HCT116 (cell line): Measurements from ENCODE around the gene COPA. TPM values are rescaled to one million over a fixed set of nuclear protein-coding genes. Genes with fewer than 3 reads are reported as not detected.

ENCODE experiments used
- ATAC-seq: fragments of 200-7000 bp; cut with Tn5 transposase; 2 replicates; pipeline ENCODE4 v1.9.1; 2020; ENCODE audit warnings: mild to moderate bottlenecking, moderate library complexity
- BruUV-seq: library from RNA; stranded (reverse); fragments of 400-500 nt; replicated peaks from 2 replicates; lab custom pipeline; 2021; lab: Mats Ljungman, UMichigan
- CTCF ChIA-PET: fragments of 300-600 bp; sonication (Branson Sonifier 250); formaldehyde crosslinking; loops from one replicate; lab custom pipeline; 2021; ENCODE audit warnings: antibody characterized with exemption; lab: Charles Lee
- POLR2A ChIA-PET: fragments of 300-600, 350-600 bp; sonication (Branson Sonifier 250); formaldehyde crosslinking; loops from one replicate; lab custom pipeline; 2021; ENCODE audit warnings: antibody characterized with exemption; lab: Charles Lee
- RAD21 ChIA-PET, 2 experiments: fragments of 300-600 bp; sonication (Branson Sonifier 250); formaldehyde crosslinking; loops; one replicate each; lab custom pipeline; 2023; ENCODE audit warnings: low total read pairs in 2 of 2; ENCODE audit not compliant: uncharacterized antibody in 2 of 2, unreplicated experiment in 2 of 2, low non-redundant PET in 1 of 2; lab: Charles Lee
- DNase-seq: peaks from one replicate; pipeline ENCODE4 v3.0.0-alpha.2; 2010; ENCODE audit warnings: low read depth, low spot score
- H2AFZ ChIP-seq: fragments of 200-600 bp; shearing (Covaris generic), sonication (generic); 2 replicates; pipeline ENCODE4 v1.6.1; 2017; ENCODE audit warnings: low read depth, mixed run types, mixed read lengths, antibody characterized with exemption, low read length; ENCODE audit not compliant: poor library complexity, severe bottlenecking
- H3K27ac ChIP-seq: 2 replicates; pipeline ENCODE4 v1.5.1; 2012; ENCODE audit warnings: low read depth, low read length
- H3K27me3 ChIP-seq: fragments of 200-600 bp; sonication (generic); 2 replicates; pipeline ENCODE4 v1.6.1; 2016; ENCODE audit warnings: mixed run types, low read length, mixed read lengths; ENCODE audit not compliant: insufficient read depth
- H3K36me3 ChIP-seq, 2 experiments: fragments of 200-500 bp in 1 of 2; fragments of 200-600 bp in 1 of 2; sonication (Bioruptor generic) in 1 of 2; sonication (generic) in 1 of 2; 2 replicates each; pipeline versions ENCODE4 v1.5.1 to v1.6.1; 2014 to 2016; ENCODE audit warnings: low read length in 2 of 2, inconsistent platforms in 1 of 2, mixed read lengths in 1 of 2, mixed run types in 1 of 2; ENCODE audit not compliant: insufficient read depth in 2 of 2, control insufficient read depth in 1 of 2
- H3K4me1 ChIP-seq, 2 experiments: fragments of 200-600 bp in 1 of 2; sonication (generic) in 1 of 2; 2 replicates each; pipeline versions ENCODE4 v1.5.1 to v1.6.1; 2012 to 2017; ENCODE audit warnings: low read length in 2 of 2, inconsistent platforms in 1 of 2, mild to moderate bottlenecking in 1 of 2, mixed read lengths in 1 of 2, mixed run types in 1 of 2, moderate library complexity in 1 of 2; ENCODE audit not compliant: insufficient read depth in 2 of 2, control insufficient read depth in 1 of 2
- H3K4me2 ChIP-seq: fragments of 200-600 bp; sonication (generic); 2 replicates; pipeline ENCODE4 v1.6.1; 2017; ENCODE audit warnings: mixed run types, low read length, mixed read lengths
- H3K4me3 ChIP-seq, 2 experiments: fragments of 200-600 bp in 1 of 2; sonication (generic) in 1 of 2; replicated peaks in 1 of 2; 2 replicates each; pipeline ENCODE4 v1.5.1; 2011 to 2016; ENCODE audit warnings: low read length in 2 of 2, control low read depth in 1 of 2, low read depth in 1 of 2, mild to moderate bottlenecking in 1 of 2, mixed read lengths in 1 of 2, mixed run types in 1 of 2
- H3K79me2 ChIP-seq: fragments of 200-600 bp; sonication (generic); 2 replicates; pipeline ENCODE4 v1.6.1; 2017; ENCODE audit warnings: mild to moderate bottlenecking, mixed run types, low read length, moderate library complexity, mixed read lengths; ENCODE audit not compliant: insufficient read depth
- H3K9ac ChIP-seq: fragments of 200-600 bp; sonication (generic); 2 replicates; pipeline ENCODE4 v1.6.1; 2016; ENCODE audit warnings: low read length, mixed read lengths
- H3K9me2 ChIP-seq: fragments of 200-600 bp; sonication (generic), shearing (Covaris generic); 2 replicates; pipeline ENCODE4 v1.6.1; 2017; ENCODE audit warnings: mixed run types, mild to moderate bottlenecking, moderate library complexity; ENCODE audit not compliant: insufficient read depth
- H3K9me3 ChIP-seq, 2 experiments: fragments of 200-500 bp in 1 of 2; fragments of 200-600 bp in 1 of 2; sonication (Bioruptor generic) in 1 of 2; sonication (generic) in 1 of 2; 2 replicates each; pipeline ENCODE4 v1.6.1; 2014 to 2017; ENCODE audit warnings: low read length in 2 of 2, mixed read lengths in 2 of 2, inconsistent platforms in 1 of 2, low read depth in 1 of 2, mild to moderate bottlenecking in 1 of 2, mixed run types in 1 of 2, moderate library complexity in 1 of 2; ENCODE audit not compliant: control insufficient read depth in 1 of 2, insufficient read depth in 1 of 2
- H4K20me1 ChIP-seq: fragments of 200-600 bp; sonication (generic), shearing (Covaris generic); 2 replicates; pipeline ENCODE4 v1.6.1; 2017; ENCODE audit warnings: mixed run types, mild to moderate bottlenecking, moderate library complexity; ENCODE audit not compliant: insufficient read depth
- CEBPB ChIP-seq: IDR thresholded peaks from 2 replicates; pipeline ENCODE4 v1.6.1; 2012; ENCODE audit warnings: low read depth
- EGR1 ChIP-seq: IDR thresholded peaks from 2 replicates; pipeline ENCODE4 v1.6.1; 2012; ENCODE audit warnings: low read depth
- EZH2 ChIP-seq: fragments of 200-600 bp; sonication (generic); IDR thresholded peaks from 2 replicates; pipeline ENCODE4 v1.6.1; 2017; ENCODE audit warnings: antibody characterized with exemption, mixed run types
- JUND ChIP-seq: IDR thresholded peaks from 2 replicates; pipeline ENCODE4 v1.6.1; 2012
- RAD21 ChIP-seq: IDR thresholded peaks from 2 replicates; pipeline ENCODE4 v1.6.1; 2012; ENCODE audit warnings: low read depth, mild to moderate bottlenecking
- SIN3A ChIP-seq: IDR thresholded peaks from 2 replicates; pipeline ENCODE4 v1.6.1; 2012; ENCODE audit warnings: low read depth
- SP1 ChIP-seq: IDR thresholded peaks from 2 replicates; pipeline ENCODE4 v1.6.1; 2012; ENCODE audit warnings: low read depth
- TCF7L2 ChIP-seq: IDR thresholded peaks from 2 replicates; pipeline ENCODE4 v1.7.0; 2011; ENCODE audit warnings: borderline replicate concordance, inconsistent platforms; ENCODE audit not compliant: insufficient read depth, insufficient read length; ENCODE audit errors: extremely low read depth
- YY1 ChIP-seq: IDR thresholded peaks from 2 replicates; pipeline ENCODE4 v1.6.1; 2011; ENCODE audit warnings: low read length, low read depth, moderate library complexity, mild to moderate bottlenecking; ENCODE audit not compliant: insufficient replicate concordance; ENCODE audit errors: extremely low read depth
- ZNF274 ChIP-seq: fragments of 200-500 bp; sonication (Bioruptor generic); IDR thresholded peaks from 2 replicates; pipeline ENCODE4 v1.6.1; 2014; ENCODE audit warnings: mild to moderate bottlenecking, low read depth, low read length, inconsistent platforms
- intact Hi-C: fragments of 100-400 bp; cut with micrococcal nuclease; formaldehyde crosslinking; loops from 2 replicates; pipeline ENCODE4 v1.10.0; 2022
- total RNA-seq: library from RNA; stranded (reverse); gene quantifications from one replicate; pipeline ENCODE4 v1.2.1, GENCODE V29; 2021; ENCODE audit not compliant: unreplicated experiment
- TF ChIP-seq, protein P1 (sequence below): IDR thresholded peaks from 2 replicates; pipeline ENCODE4 v1.6.1; 2011; ENCODE audit warnings: mild to moderate bottlenecking, low read length, moderate library complexity; ENCODE audit not compliant: insufficient replicate concordance; ENCODE audit errors: extremely low read depth
- TF ChIP-seq, protein P2 (sequence below): IDR thresholded peaks from 2 replicates; pipeline ENCODE4 v1.6.1; 2012
- TF ChIP-seq, protein P3 (sequence below): IDR thresholded peaks from 2 replicates; pipeline ENCODE4 v1.6.1; 2012
- TF ChIP-seq, protein P4 (sequence below), 3 experiments: fragments of 200-600 bp in 1 of 3; sonication (generic) in 1 of 3; IDR thresholded peaks in 2 of 3; conservative IDR thresholded peaks in 1 of 3; 2 replicates each; pipeline ENCODE4 v1.5.1; 2012 to 2017; ENCODE audit warnings: low read depth in 2 of 3, low read length in 2 of 3, antibody characterized with exemption in 1 of 3, borderline replicate concordance in 1 of 3, control low read depth in 1 of 3, mild to moderate bottlenecking in 1 of 3, mixed read lengths in 1 of 3, mixed run types in 1 of 3, moderate library complexity in 1 of 3; ENCODE audit not compliant: insufficient read depth in 1 of 3

COPA gene
- total RNA-seq, 1 experiment from 2014 or later, result 132 TPM

DNA sequence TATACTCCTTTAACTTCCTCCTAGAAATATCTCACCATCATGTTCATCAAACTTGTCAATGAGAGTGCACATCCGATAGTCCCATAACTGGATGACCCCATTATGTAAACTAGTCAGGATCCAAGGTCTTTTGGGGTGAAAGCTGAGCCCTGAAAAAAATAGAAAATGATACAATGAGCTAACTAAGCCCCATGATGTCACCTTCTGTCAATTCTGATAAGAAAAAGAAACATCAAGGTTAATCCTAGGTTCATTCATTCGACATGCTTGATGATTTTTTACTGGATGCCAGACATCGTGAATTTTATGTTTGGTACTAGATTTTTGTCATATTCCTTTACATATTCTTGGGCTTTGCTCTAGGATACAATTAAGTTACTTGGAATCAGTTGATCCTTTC, 2.9 kb downstream of the COPA start:
- ChIA-PET RAD21 (no interaction called here), POLR2A (no interaction called here), CTCF (interaction anchor here (1.4 kb wide), 1 partner anchor 76 kb away, joined by 4 read pairs; no protein-coding TSS in a partner anchor)
- Histone ChIP-seq H3K79me2 (peaks cover 79% of the 10 kb centered on the region), H3K36me3 (peaks cover 32 to 36% of the 10 kb centered on the region in 2 experiments), H3K9me3 (no peaks in the 10 kb centered on the region), H2AFZ (no peak overlapping the region), H3K4me3 (no peak overlapping the region), H3K27me3 (no peaks in the 10 kb centered on the region), H4K20me1 (no peaks in the 10 kb centered on the region), H3K4me1 (peaks cover 4 to 12% of the 10 kb centered on the region in 2 experiments; a peak in 3 of 4 replicates)
- ATAC-seq, result no peak
- no peak for DNase-seq
- no TSS peak for BruUV-seq
- TF ChIP-seq, protein P1, sequence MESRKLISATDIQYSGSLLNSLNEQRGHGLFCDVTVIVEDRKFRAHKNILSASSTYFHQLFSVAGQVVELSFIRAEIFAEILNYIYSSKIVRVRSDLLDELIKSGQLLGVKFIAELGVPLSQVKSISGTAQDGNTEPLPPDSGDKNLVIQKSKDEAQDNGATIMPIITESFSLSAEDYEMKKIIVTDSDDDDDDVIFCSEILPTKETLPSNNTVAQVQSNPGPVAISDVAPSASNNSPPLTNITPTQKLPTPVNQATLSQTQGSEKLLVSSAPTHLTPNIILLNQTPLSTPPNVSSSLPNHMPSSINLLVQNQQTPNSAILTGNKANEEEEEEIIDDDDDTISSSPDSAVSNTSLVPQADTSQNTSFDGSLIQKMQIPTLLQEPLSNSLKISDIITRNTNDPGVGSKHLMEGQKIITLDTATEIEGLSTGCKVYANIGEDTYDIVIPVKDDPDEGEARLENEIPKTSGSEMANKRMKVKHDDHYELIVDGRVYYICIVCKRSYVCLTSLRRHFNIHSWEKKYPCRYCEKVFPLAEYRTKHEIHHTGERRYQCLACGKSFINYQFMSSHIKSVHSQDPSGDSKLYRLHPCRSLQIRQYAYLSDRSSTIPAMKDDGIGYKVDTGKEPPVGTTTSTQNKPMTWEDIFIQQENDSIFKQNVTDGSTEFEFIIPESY, result no peak
- TF ChIP-seq ZNF274 (no peak), JUND (no peak), YY1 (no peak), RAD21 (no peak), SP1 (no peak), EGR1 (no peak), CEBPB (no peak), TCF7L2 (no peak), EZH2 (no peak), SIN3A (no peak)
- TF ChIP-seq, protein P2, sequence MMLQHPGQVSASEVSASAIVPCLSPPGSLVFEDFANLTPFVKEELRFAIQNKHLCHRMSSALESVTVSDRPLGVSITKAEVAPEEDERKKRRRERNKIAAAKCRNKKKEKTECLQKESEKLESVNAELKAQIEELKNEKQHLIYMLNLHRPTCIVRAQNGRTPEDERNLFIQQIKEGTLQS, result no peak
- TF ChIP-seq, protein P3, sequence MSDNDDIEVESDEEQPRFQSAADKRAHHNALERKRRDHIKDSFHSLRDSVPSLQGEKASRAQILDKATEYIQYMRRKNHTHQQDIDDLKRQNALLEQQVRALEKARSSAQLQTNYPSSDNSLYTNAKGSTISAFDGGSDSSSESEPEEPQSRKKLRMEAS, result no peak
- TF ChIP-seq, protein P4, sequence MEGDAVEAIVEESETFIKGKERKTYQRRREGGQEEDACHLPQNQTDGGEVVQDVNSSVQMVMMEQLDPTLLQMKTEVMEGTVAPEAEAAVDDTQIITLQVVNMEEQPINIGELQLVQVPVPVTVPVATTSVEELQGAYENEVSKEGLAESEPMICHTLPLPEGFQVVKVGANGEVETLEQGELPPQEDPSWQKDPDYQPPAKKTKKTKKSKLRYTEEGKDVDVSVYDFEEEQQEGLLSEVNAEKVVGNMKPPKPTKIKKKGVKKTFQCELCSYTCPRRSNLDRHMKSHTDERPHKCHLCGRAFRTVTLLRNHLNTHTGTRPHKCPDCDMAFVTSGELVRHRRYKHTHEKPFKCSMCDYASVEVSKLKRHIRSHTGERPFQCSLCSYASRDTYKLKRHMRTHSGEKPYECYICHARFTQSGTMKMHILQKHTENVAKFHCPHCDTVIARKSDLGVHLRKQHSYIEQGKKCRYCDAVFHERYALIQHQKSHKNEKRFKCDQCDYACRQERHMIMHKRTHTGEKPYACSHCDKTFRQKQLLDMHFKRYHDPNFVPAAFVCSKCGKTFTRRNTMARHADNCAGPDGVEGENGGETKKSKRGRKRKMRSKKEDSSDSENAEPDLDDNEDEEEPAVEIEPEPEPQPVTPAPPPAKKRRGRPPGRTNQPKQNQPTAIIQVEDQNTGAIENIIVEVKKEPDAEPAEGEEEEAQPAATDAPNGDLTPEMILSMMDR (IDR thresholded peaks at IDR 0.05 in 2 of 3, conservative IDR thresholded peaks at IDR 0.05 in 1 of 3; ENCODE audit: borderline replicate concordance in 1 of 3, insufficient read depth in 1 of 3, low read depth in 2 of 3, low read length in 2 of 3), result no peak
- TF ChIP-seq, all 23 proteins: peak for 0
- intact Hi-C loops, result no loop called here
- Histone ChIP-seq H3K9ac (no peak overlapping the region), H3K27ac (no peak overlapping the region), H3K9me2 (no peaks in the 10 kb centered on the region), H3K4me2 (no peak overlapping the region)
